HG03457 (cell line): ENCODE measurements around the gene UVRAG.
A peak's percentile ranks its signal among the peaks of the same experiment; 100 is the strongest.
"Not testable (repeated sequence)": the region's sequence is repeated elsewhere in the genome, so short reads cannot be mapped to it uniquely, and the experiment has no call there.

Source experiments
- ATAC-seq: cut with Tn5 transposase; IDR thresholded peaks from one replicate; pipeline ENCODE4 v1.9.1; 2021; ENCODE audit warnings: moderate number of reproducible peaks; ENCODE audit not compliant: unreplicated experiment

The UVRAG gene

DNA sequence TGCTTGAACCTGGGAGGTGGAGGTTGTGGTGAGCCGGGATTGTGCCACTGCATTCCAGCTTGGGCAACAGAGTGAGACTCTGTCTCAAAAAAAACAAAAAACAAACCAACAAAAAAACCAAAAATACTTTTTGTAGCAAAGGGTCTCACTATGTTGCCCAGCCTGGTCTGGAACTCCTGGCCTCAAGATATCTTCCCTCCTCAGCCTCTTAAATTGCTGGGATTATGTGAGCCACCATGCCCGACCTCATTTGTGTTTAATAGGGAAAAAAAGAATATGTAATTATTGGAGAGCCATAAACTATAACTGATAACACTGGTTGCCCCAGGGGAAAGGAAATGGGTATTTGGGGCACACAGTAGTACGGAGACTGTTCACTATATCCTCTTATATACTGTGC, 19.7 kb downstream of the UVRAG start:
- ATAC-seq = no peak

DNA sequence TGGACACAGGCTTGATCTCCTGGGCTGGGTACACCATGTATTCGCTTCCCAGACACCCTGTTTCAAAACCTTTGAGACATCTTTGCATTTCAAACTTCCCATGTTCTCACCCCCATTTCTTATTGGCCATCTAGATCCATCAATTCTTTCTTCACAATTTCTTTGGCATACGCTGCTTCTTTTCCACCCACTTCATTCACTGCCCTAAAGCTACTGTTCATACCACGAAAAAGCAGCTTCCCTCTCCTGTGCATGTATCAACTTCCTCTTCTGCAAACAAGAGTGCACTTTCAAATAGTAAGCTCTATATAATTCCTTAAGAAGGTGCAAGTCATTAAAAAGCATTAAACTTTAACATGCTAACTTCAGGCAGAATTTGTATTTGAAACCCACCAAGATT, 21.4 kb downstream of the UVRAG start:
- no peak for ATAC-seq

DNA sequence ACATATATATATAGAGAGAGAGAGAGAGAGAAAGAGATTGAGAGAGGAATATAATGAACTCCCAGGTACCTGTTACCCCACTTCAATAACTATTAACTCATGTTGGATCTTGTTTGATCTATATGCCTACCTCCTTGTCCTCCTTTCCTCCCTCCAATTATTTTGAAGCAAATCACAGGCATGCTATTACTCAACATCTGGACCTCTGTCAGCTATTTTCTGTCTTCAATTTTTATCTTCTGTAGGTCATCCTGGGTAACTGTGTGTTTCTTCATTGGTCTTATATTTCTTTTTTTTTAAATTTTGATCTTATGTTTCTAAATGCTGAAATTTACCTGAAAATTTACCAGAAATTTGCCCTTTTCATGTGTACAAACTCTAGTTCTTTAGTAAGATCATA, 24.8 kb downstream of the UVRAG start:
- no peak for ATAC-seq

DNA sequence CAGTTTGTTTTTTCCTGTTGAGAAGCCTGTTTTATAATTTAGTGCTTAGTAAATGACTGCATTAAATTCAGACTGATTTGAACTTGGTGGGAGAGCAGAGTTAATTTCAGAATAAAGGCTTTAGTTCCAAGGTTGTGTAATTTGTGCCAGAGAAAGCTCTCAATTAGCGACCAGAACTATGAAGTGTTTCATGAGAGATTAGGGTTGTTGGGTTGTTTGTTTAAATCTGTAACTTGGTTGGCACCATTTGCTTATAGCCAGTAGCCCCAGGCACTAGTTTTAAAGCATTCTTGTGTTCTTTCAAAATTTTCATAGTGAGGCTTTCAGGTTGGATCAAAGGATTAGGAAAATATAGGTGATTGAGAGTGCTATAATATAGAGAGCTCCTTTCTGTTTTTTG, 25.5 kb downstream of the UVRAG start:
- ATAC-seq = no peak

DNA sequence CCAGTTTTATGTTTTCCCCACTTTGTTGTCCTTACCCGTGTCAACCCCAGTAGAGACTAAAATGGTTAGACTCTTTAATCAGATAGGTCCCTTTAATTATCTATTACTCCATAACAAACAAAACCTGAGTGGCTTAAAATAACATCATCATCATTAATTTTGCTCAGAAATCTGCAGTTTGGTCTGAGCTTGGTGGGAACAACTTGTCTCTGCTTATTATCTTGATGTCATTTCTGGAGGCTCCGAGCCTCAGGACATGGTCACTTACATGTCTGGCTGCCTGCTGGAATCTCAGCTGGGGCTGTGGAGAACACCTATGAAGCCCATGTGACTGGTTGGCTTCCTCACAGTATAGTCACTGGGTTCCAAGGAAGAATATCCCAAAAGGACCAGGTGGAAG, 26.7 kb downstream of the UVRAG start:
- ATAC-seq = no peak

DNA sequence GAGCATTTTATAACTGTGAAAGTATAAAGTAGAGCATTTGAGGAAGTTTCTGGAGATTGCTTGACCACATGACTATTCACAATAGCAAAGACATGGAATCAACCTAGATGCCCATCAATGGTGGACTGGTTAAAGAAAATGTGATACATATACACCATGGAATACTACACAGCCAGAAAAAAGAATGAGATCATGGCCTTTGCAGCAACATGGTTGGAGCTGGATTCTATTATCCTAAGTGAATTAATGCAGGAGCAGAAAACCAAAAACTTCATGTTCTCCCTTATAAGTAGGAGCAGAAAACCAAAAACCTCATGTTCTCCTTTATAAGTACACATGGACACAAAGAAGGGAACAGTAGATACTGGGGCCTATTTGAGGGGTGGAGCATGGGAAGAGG, 30.3 kb downstream of the UVRAG start:
- no peak for ATAC-seq

DNA sequence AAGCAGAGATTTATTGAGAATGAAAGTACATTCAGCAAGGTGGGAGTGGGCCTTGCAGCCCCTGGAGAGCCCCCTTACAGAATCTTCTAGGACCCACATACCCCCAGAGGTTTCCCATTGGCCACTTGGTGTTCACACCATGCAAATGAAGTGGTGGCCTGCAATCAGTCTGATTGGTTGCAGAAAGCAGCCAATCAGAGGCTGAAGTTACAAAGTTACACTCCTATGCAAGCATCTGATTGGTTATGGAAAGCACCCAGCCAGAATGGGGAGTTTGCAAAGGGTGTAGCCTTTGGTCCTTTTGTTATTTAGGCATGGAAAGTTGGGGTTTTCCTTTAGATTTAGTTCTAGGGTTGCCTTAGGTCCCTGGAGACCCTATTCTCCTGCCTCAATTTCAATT, 34.9 kb downstream of the UVRAG start:
- no peak for ATAC-seq

DNA sequence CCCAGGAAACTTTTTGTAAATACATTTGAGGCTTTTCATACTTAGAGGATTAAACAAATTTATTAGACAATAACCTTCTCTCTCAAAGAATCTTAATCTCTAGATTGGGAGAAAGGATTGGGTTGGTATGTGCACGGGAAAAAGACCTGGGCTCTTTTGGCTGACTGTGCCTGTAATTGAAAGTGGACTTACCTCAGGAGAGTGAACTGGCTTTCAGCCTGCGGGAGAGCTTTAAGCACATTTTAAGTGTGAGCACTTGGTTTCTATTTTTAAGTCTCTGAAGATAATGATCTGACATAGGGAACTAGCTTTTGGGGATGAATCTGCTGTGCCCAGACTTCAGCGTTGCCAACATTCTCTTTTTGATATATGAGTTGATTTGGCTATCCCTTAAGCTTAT, 35.8 kb downstream of the UVRAG start:
- ATAC-seq = no peak

DNA sequence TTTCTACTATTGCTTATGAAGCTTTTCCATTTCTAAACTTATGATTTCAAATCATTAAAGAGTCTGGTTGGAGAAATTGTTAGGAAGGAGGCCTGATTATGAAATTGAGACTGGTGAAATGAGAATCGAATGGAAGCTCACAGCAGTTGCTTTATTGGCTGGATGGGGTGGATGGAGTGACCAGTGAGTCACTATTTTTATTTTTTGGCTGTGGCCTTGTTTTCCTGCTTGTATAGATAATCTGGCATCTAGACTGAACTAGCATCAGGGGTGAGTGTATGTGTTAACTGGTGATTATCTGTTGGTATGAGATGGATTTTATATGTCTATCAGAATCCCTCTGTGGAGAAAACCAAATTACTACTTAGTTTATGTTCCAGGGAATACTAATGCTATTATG, 36.2 kb downstream of the UVRAG start:
- no peak for ATAC-seq

DNA sequence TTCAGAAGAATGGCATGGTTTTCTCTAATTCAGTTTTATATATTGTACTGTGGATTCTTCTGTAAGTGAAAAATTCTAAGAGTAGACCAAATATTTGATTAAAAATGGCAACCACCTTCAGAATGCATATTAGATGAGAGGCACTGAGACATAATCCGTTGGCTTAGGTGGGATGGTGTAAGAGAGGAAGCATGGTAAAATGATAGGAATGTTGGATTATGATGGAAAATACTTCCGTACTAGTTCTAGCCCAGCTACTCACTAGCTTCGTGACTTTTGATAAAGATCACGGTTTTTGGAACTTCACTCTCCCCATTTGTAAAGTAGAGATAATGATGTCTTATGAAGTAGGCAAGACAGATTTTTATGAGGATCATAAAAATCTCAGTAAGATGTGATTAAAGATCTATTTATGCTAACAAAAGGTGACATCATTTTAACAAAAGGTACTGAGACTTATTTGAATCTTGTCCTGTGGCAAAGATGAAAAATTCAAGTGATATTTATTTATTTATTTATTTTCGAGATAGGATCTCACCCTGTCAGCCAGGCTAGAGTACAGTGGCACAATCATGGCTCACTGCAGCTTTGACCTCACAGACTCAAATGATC, 37.5 kb downstream of the UVRAG start:
- ATAC-seq = no peak

DNA sequence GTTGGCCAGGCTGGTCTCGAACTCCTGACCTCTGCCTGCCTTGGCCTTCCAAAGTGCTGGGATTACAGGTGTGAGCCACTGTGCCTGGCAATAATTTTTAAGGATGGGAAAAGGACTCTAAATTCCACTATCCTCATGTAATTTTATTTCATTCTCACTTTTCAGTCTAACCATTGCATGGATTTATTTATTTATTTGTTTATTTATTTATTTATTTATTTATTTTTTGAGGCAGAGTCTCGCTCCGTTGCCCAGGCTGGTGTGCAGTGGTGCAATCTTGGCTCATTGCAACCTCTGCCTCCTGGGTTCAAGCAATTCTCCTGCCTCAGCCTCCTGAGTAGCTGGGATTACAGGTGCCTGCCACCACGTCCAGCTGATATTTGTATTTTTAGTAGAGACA, 38.6 kb downstream of the UVRAG start:
- not testable (repeated sequence) for ATAC-seq

DNA sequence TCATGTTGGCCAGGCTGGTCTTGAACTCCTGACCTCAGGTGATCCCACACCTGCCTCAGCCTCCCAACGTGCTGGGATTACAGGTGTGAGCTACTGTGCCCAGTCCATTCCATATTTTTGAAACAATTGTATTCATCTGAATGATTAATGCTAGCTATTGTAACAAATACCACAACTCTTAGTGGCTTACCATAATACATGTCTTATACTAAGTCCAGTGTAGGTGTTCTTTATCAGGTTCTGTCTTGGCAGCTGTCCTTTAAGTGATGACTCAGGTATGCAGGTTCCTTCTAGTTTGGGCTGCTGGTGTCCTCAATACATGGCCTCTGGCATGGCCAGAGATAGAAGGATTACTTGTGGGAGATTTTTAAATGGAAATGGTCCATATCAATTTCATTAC, 39.0 kb downstream of the UVRAG start:
- ATAC-seq = no peak

DNA sequence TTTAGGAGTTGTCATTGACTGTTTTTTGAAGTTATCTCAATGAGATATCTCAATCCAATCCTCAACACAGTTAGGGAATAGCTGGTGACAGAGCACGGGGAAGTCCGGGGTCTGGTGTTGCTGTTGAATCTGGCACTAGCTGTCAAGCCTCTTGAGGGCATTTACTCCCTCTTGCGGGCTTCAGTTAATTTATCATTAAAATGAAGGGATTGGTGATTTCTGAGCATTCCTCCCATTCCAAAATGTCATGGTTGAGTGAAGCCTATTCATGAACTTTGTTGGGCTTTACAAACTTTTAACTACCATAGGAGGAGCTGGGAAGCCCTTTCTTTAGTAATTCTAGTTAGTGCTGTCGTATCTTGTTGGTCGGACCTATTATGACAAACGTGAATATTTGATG, 40.2 kb downstream of the UVRAG start:
- ATAC-seq = no peak

DNA sequence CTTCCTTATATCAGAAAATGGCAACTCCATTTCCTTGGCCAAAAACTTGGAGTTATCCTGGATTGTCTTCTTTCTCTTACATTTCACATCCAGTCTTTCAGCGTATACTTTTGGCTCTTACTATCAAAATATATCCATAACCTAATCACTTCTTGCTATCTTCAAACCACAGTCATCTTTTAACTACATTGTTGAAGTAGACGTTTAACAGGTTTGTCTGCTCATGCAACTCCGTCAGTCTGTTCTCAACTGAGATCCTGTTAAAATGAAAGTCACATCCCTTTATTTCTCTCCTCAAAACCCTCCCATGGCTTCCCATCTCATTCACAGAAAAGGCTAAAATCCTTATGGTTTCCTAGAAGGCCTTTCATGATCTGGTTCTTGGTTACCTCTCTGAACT, 41.9 kb downstream of the UVRAG start:
- no peak for ATAC-seq

DNA sequence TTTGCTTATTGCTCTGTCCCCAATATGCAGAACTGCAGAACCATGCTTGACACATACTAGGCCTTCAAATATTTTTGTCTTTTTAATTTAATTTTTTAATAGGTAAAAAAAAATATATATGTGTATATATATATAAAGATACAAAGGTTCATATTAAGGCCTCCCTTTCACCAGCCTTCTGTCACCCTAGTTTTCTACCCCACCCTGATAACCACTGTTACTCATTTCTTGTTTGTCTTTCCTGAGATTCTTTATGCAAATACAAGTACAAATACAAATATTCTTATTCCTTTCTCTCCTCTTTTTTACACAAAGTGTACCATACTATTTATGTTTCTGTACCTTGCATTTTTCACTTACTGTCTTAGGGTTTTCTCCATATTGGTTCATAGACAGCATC, 43.0 kb downstream of the UVRAG start:
- no peak for ATAC-seq

DNA sequence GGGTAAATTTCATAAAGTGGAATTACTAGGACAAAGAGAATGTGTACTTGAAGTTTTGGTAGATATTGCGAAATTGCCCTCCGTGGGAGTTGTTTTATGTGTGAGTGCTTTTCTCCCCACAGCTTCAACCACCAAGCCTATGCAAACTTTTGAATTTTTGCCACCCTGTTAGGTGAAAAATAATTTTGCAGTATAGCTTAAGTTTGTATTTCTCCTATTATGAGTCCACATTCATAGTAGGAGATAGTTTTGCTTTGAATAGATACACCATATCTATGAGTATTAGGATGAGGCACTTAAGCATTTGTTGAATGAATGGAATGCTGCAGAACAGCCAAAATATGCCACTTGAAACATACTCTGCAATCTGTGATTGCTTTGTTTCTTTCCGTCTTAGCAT, 43.6 kb downstream of the UVRAG start:
- no peak for ATAC-seq

DNA sequence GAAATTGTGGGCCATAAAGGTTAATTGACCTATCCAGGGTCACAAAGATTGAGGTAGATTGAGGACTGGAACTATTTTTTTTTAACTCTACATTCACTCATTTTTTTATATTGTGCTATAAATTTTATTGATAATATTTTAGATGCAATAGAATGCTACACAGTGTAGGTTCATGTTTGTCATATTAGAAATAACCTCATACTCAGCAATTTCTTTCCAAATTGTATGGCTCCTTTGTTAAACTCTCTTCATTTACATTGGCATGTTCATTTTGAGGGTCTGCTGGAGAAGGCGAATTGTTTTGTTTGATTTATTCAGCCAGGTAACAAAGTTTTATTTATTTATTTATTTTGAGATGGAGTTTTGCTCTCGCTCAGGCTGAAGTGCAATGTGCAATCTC, 44.6 kb downstream of the UVRAG start:
- no peak for ATAC-seq

DNA sequence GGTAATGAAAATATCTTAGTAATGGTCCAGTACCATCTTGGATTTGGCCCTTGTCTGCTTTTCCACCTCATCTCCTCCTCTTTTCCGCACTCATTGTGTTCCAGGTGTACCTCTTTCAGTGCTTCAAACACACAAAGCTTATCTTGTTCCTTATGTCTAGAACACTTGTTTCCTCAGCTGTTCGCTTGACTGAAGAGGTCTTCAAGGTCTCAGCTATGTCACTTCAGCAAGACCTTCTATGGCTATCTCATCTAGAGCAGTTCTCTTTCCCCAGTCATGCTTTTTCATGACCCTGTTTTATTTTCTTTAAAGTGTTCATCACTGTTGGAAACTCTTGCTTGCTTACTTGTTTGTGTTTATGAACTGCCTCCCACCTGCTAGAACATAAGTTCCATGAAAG, 47.4 kb downstream of the UVRAG start:
- ATAC-seq = no peak

DNA sequence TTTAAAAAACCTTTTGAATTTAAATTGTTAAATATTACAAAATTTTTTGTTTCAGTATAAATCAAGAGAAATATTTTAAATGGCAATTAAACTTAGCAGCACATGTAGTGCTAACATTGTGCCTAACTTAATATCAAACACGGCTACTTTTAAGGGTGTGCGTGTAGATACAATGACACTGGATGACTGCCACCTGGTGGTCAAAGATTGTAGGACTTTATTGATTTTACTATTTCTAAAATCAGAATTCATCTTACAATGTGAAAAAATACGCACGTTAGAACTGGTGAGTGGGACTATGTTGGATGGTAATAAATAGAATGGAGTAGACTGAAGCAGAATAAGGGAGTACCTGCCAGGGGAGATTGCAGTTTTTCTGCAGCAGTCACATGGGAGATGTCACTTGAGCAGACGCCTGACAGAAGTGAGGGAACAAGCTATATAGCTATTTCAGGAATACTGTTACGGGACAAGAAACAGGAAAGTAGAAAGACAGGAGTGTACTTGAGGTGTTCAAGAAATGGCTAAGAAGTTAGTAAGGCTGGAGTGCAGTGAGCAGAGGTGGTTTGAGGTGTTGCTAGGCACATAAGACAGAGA, 52.9 kb downstream of the UVRAG start:
- no peak for ATAC-seq

DNA sequence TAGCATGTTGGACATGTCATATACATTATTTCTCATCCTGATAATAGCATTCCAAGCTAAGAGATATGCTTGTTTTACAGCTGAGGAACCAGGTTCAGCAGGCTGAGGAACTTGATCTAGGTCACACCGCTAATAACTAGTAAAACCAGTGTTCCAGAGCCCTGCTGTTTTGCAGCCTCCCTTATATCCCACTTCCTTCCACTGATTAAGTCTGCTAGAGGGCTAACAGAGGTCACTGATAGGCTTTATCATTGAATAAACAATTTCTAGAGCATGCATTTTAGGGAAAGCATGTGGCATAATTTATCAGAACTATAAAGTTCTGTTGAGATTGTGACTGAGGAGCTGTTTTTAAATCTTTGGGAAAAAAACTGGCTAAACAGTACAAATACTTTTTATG, 54.0 kb downstream of the UVRAG start:
- ATAC-seq = no peak

DNA sequence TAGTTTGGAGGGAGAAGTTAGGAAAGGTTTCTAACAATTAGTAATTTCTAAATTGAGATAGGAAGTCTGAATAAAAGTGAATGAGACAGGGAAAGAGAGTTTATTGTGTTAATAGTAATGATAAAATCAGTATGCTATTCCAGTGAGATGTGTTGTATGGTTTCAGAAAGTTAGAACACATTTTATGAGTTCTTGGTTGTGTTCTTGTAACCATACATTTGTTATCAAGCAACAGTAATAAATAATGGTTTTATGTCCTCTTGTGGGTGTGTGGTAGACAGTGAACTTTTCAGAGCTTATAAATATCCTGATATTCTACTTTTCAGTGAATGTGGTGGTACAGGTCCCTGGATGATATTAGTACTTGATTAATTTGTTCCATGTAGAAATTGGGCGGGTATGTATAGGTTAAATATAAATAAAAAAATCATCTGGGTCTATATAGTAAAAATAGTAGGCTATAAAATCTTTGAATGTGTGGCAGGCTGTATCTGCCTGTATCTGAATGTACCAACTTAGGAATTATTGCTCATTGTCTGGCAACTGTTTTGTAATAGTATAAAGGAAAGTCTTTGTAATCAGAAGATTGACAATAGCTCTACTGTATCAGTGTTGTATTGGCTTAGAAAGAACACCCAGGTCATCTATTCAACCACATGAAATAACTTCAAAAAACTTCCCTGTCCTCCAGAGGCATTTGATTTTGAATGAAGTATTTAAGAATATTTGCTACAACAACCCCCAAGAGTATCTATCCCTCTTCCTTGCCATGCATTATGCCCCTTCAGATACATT, 54.8 kb downstream of the UVRAG start:
- ATAC-seq = no peak

DNA sequence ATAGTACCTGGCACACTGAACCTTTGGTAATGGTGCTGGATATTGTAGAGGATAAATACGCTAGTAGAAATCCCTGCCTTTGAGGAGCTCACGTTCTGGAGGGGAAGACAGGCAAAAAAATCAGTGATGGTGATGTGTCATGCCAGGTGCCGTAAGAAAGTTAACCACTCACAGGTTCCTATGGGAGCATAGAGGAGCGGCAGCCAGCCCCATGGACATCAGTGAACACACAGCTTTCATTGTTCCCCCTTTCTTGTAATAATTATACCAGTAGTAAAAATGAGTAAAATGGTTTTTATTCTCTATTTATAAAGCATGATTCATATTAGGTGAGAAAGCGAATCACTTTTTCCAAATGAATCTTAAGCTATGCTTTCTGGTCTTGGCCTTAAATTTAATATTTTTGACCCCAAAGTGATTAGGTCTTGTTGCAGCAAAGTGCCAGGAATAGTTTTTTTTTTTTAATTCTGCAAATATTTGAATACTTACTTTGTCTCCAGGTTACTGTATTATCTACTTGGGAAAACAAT, 57.9 kb downstream of the UVRAG start:
- ATAC-seq = peak; percentile 16
